GM10266 (cell line): Measurements from ENCODE around the gene CDKN1C.

Experiments used
- DNase-seq: peaks from one replicate; pipeline ENCODE4 v3.0.0; 2012; ENCODE audit errors: extremely low spot score
- CTCF ChIP-seq: IDR thresholded peaks from 2 replicates; pipeline ENCODE4 v1.5.1; 2012; ENCODE audit warnings: mild to moderate bottlenecking, low read depth; ENCODE audit not compliant: control insufficient read depth, insufficient read depth; ENCODE audit errors: missing control alignments

CDKN1C gene

GRCh38 chr11:2844996-2845395 lies 40.6 kb downstream of the CDKN1C start:
- DNase-seq = no peak
- TF ChIP-seq CTCF = no peak

- no peak for TF ChIP-seq CTCF
- DNase-seq = no peak
These were observed 41.3 kb downstream of the CDKN1C start for GRCh38 chr11:2844116-2844842.

GRCh38 chr11:2843551-2843950 lies 42.0 kb downstream of the CDKN1C start:
- TF ChIP-seq CTCF = no peak
- DNase-seq = no peak

GRCh38 chr11:2842876-2843275 lies 42.7 kb downstream of the CDKN1C start:
- no peak for TF ChIP-seq CTCF
- no peak for DNase-seq

- DNase-seq = no peak
- no peak for TF ChIP-seq CTCF
These were observed 44.0 kb downstream of the CDKN1C start for GRCh38 chr11:2841411-2842190.

- no peak for DNase-seq
- TF ChIP-seq CTCF = no peak
These were observed 46.1 kb downstream of the CDKN1C start for GRCh38 chr11:2839395-2839943.
